NCI-H1417 treated with DMSO at 0.1 percent for 48 hours (cell line): ENCODE data around the gene GALNT16.
"Not testable (repeated sequence)": the region's sequence is repeated elsewhere in the genome, so short reads cannot be mapped to it uniquely, and the experiment has no call there.

Source experiments
- DNase-seq: peaks from one replicate; lab custom pipeline; 2025; lab: John Stamatoyannopoulos, UW

The GALNT16 gene

GRCh38 chr14:69260190-69260860 lies 367 bp downstream of the GALNT16 start:
- DNase-seq: no peak

GRCh38 chr14:69260861-69261564 lies 1.1 kb downstream of the GALNT16 start:
- DNase-seq: no peak

- no peak for DNase-seq
Observed at GRCh38 chr14:69261761-69262331, 1.9 kb downstream of the GALNT16 start.

GRCh38 chr14:69262516-69262915 lies 2.6 kb downstream of the GALNT16 start:
- DNase-seq: no peak

- no peak for DNase-seq
Observed at GRCh38 chr14:69263364-69263763, 3.4 kb downstream of the GALNT16 start.

- DNase-seq: no peak
Observed at GRCh38 chr14:69263771-69264170, 3.8 kb downstream of the GALNT16 start.

GRCh38 chr14:69266572-69267345 lies 6.8 kb downstream of the GALNT16 start:
- no peak for DNase-seq

GRCh38 chr14:69267492-69267891 lies 7.5 kb downstream of the GALNT16 start:
- no peak for DNase-seq

- DNase-seq: no peak
Observed at GRCh38 chr14:69268223-69268622, 8.3 kb downstream of the GALNT16 start.

- DNase-seq: no peak
Observed at GRCh38 chr14:69268763-69269162, 8.8 kb downstream of the GALNT16 start.

GRCh38 chr14:69269381-69269780 lies 9.4 kb downstream of the GALNT16 start:
- DNase-seq: no peak

GRCh38 chr14:69270097-69270496 lies 10.1 kb downstream of the GALNT16 start:
- DNase-seq: no peak

- DNase-seq: no peak
Observed at GRCh38 chr14:69270795-69271708, 11.1 kb downstream of the GALNT16 start.

GRCh38 chr14:69274321-69274720 lies 14.4 kb downstream of the GALNT16 start:
- DNase-seq: no peak

GRCh38 chr14:69275331-69275730 lies 15.4 kb downstream of the GALNT16 start:
- DNase-seq: no peak

GRCh38 chr14:69277356-69277755 lies 17.4 kb downstream of the GALNT16 start:
- DNase-seq: not testable (repeated sequence)

- no peak for DNase-seq
Observed at GRCh38 chr14:69280746-69281291, 20.9 kb downstream of the GALNT16 start.

- DNase-seq: no peak
Observed at GRCh38 chr14:69281450-69282169, 21.7 kb downstream of the GALNT16 start.

- DNase-seq: no peak
Observed at GRCh38 chr14:69282448-69282847, 22.5 kb downstream of the GALNT16 start.

GRCh38 chr14:69284170-69284569 lies 24.2 kb downstream of the GALNT16 start:
- DNase-seq: no peak
